PC-9 (cell line): ENCODE results near the gene RBFOX1.

Experiments
- CTCF ChIP-seq: fragments of 200-600 bp; sonication (generic); conservative IDR thresholded peaks from 2 replicates; pipeline ENCODE4 v1.6.1; 2017; ENCODE audit warnings: mixed run types, antibody characterized with exemption, mild to moderate bottlenecking, moderate library complexity
- EZH2 ChIP-seq: fragments of 200-600 bp; sonication (generic); IDR thresholded peaks from 2 replicates; pipeline ENCODE4 v1.8.0; 2017; ENCODE audit warnings: antibody characterized with exemption, low read depth

GRCh38 chr16:7503666-7504065 is 171.0 kb downstream of the RBFOX1 start:
- TF ChIP-seq CTCF (no peak), EZH2 (no peak)
